ENCODE measurements around the gene MGAT2. TPM values are rescaled to one million over a fixed set of nuclear protein-coding genes. Genes with fewer than 3 reads are reported as not detected.

Gene MGAT2
- total and polyA plus RNA-seq, 2 donors = 20.5 to 43.5 TPM

GRCh38 chr14:49621114-49621881 is 699 bp downstream of the MGAT2 start:
- peaks cover 2% of the 10 kb centered on the region for H3K36me3 ChIP-seq (ENCODE audit: insufficient read depth)
- WGBS = 3% methylated on average over 65 of the region's 65 CpGs
- H3K27ac ChIP-seq (ENCODE audit: low read depth) = peak overlapping the region; percentile 85
- H3K4me1 ChIP-seq (ENCODE audit: insufficient read depth) = no peaks in the 10 kb centered on the region
- DNase-seq (ENCODE audit: extremely low spot score) = no peak
- H3K4me3 ChIP-seq (ENCODE audit: low read depth, low read length) = peak overlapping the region; percentile 69

GRCh38 chr14:49622022-49622607 is 1.5 kb downstream of the MGAT2 start:
- no peaks in the 10 kb centered on the region for H3K4me1 ChIP-seq (ENCODE audit: insufficient read depth)
- peaks cover under 1% of the 10 kb centered on the region for H3K36me3 ChIP-seq (ENCODE audit: insufficient read depth)
- 69% methylated on average over 3 of the region's 3 CpGs for WGBS
- peak overlapping the region; percentile 69 for H3K4me3 ChIP-seq (ENCODE audit: low read depth, low read length)
- no peak overlapping the region for H3K27ac ChIP-seq (ENCODE audit: low read depth)
- DNase-seq (ENCODE audit: extremely low spot score) = no peak

GRCh38 chr14:49623387-49623786 is 2.8 kb downstream of the MGAT2 start:
- DNase-seq (ENCODE audit: extremely low spot score) = no peak
- no peak overlapping the region for H3K27ac ChIP-seq (ENCODE audit: low read depth)
- 51% methylated on average over 3 of the region's 3 CpGs for WGBS
- H3K36me3 ChIP-seq (ENCODE audit: insufficient read depth) = no peaks in the 10 kb centered on the region
- H3K4me1 ChIP-seq (ENCODE audit: insufficient read depth) = no peaks in the 10 kb centered on the region
- no peak overlapping the region for H3K4me3 ChIP-seq (ENCODE audit: low read depth, low read length)

- H3K27ac ChIP-seq (ENCODE audit: low read depth) = no peak overlapping the region
- 77% methylated on average over 6 of the region's 6 CpGs for WGBS
- no peaks in the 10 kb centered on the region for H3K4me1 ChIP-seq (ENCODE audit: insufficient read depth)
- no peak for DNase-seq (ENCODE audit: extremely low spot score)
- no peaks in the 10 kb centered on the region for H3K36me3 ChIP-seq (ENCODE audit: insufficient read depth)
- H3K4me3 ChIP-seq (ENCODE audit: low read depth, low read length) = no peak overlapping the region
These were observed 3.6 kb downstream of the MGAT2 start for GRCh38 chr14:49623941-49624839.

GRCh38 chr14:49633640-49634546 is 13.3 kb downstream of the MGAT2 start:
- WGBS = under 1% methylated on average over 101 of the region's 101 CpGs
- H3K4me1 ChIP-seq (ENCODE audit: insufficient read depth) = no peaks in the 10 kb centered on the region
- peak overlapping the region; percentile 93 for H3K27ac ChIP-seq (ENCODE audit: low read depth)
- peak overlapping the region; percentile 89 for H3K4me3 ChIP-seq (ENCODE audit: low read depth, low read length)
- H3K36me3 ChIP-seq (ENCODE audit: insufficient read depth) = peaks cover 1% of the 10 kb centered on the region
- peak; percentile 84 for DNase-seq (ENCODE audit: extremely low spot score)

GRCh38 chr14:49634547-49635334 is 14.1 kb downstream of the MGAT2 start, which contains the start of gene DNAAF2:
TSS of gene DNAAF2 (minus strand) at chr14:49635244. CDS start at chr14:49635149, 95 bp downstream.
- Histone ChIP-seq H3K27ac (ENCODE audit: low read depth) (peak within 1 kb of the TSS; percentile 93), H3K36me3 (ENCODE audit: insufficient read depth) (peaks cover 1% of the 10 kb centered on the region), H3K4me3 (ENCODE audit: low read depth, low read length) (peak within 1 kb of the TSS; percentile 89), H3K4me1 (ENCODE audit: insufficient read depth) (no peaks in the 10 kb centered on the region)
- no peak for DNase-seq (ENCODE audit: extremely low spot score)
- WGBS = under 1% methylated on average over 80 of the region's 80 CpGs

- Histone ChIP-seq H3K4me1 (ENCODE audit: insufficient read depth) (peaks cover 2% of the 10 kb centered on the region), H3K27ac (ENCODE audit: low read depth) (no peak overlapping the region)
- WGBS = 93% methylated on average over 1 of the region's 1 CpG
These were observed 16.3 kb downstream of the MGAT2 start for GRCh38 chr14:49636866-49637265.

GRCh38 chr14:49637534-49638078 is 17.0 kb downstream of the MGAT2 start:
- H3K4me1 ChIP-seq (ENCODE audit: insufficient read depth) = peaks cover 2% of the 10 kb centered on the region
- 86% methylated on average over 3 of the region's 3 CpGs for WGBS
- no peak overlapping the region for H3K27ac ChIP-seq (ENCODE audit: low read depth)
- H3K36me3 ChIP-seq (ENCODE audit: insufficient read depth) = peaks cover 1% of the 10 kb centered on the region
- no peak for DNase-seq (ENCODE audit: extremely low spot score)
- no peak overlapping the region for H3K4me3 ChIP-seq (ENCODE audit: low read depth, low read length)

More at GRCh38 chr14:49636866-49637265, 16.3 kb downstream of the MGAT2 start:
- Histone ChIP-seq H3K4me3 (ENCODE audit: low read depth, low read length) (no peak overlapping the region), H3K36me3 (ENCODE audit: insufficient read depth) (peaks cover 1% of the 10 kb centered on the region)
- no peak for DNase-seq (ENCODE audit: extremely low spot score)

GRCh38 chr14:49640540-49641417 is 20.2 kb downstream of the MGAT2 start:
- Histone ChIP-seq H3K27ac (ENCODE audit: low read depth) (no peak overlapping the region), H3K4me1 (ENCODE audit: insufficient read depth) (peaks cover 2% of the 10 kb centered on the region), H3K36me3 (ENCODE audit: insufficient read depth) (peaks cover 1% of the 10 kb centered on the region), H3K4me3 (ENCODE audit: low read depth, low read length) (no peak overlapping the region)
- 95% methylated on average over 7 of the region's 7 CpGs for WGBS
- no peak for DNase-seq (ENCODE audit: extremely low spot score)

- 45% methylated on average over 8 of the region's 8 CpGs for WGBS
- Histone ChIP-seq H3K27ac (ENCODE audit: low read depth) (no peak overlapping the region), H3K4me1 (ENCODE audit: insufficient read depth) (peaks cover 2% of the 10 kb centered on the region), H3K4me3 (ENCODE audit: low read depth, low read length) (no peak overlapping the region), H3K36me3 (ENCODE audit: insufficient read depth) (peaks cover 1% of the 10 kb centered on the region)
- no peak for DNase-seq (ENCODE audit: extremely low spot score)
These were observed 21.1 kb downstream of the MGAT2 start for GRCh38 chr14:49641697-49642129.

- no peak overlapping the region for H3K4me3 ChIP-seq (ENCODE audit: low read depth, low read length)
- no peak for DNase-seq (ENCODE audit: extremely low spot score)
- H3K27ac ChIP-seq (ENCODE audit: low read depth) = no peak overlapping the region
- H3K36me3 ChIP-seq (ENCODE audit: insufficient read depth) = no peaks in the 10 kb centered on the region
- H3K4me1 ChIP-seq (ENCODE audit: insufficient read depth) = peaks cover 2% of the 10 kb centered on the region
These were observed 21.6 kb downstream of the MGAT2 start for GRCh38 chr14:49642163-49642562.

Data from urinary bladder (tissue), 4 donors.